Measurements from ENCODE around the gene ACVR2B. TPM values are rescaled to one million over a fixed set of nuclear protein-coding genes. Genes with fewer than 3 reads are reported as not detected.

The ACVR2B gene
- total and polyA plus RNA-seq, 2 experiments from 2014 or later: 27.9 to 98.7 TPM

DNA sequence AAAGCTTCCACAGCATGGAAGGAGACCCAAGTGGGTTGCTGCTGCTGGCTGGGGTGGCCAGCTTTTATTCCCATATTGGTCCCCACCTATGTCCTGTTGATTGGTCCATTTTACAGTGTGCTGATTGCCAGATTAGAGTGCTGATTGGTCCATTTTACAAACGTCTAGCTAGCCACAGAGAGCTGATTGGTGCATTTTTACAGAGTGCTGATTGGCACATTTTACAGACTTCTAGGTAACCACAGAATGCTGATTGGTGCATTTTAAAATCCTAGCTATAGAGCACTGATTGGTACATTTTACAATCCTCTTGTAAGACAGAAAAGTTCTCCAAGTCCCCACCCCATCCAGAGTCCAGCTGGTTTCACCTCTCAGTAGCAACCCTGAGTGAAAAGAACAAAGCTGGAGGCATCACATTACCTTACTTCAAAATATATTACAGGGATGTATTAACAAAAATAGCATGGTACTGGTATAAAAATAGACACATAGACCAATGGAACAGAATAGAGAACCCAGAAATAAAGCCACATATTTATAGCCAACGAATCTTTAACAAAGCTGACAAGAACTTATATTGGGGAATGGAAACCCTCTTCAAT lies 7.5 kb upstream of the ACVR2B start (continued):
- TF ChIP-seq ZNF114 (CRISPR knock-in tag; IDR thresholded peaks at IDR 0.05): no peak
- no peak for TF ChIP-seq ETS1 (IDR thresholded peaks at IDR 0.05)
- TF ChIP-seq EZH2 (IDR thresholded peaks at IDR 0.05; ENCODE audit: low read depth, unreplicated experiment): no peak

- no peak for ATAC-seq
- no peak overlapping the region for H3K4me2 ChIP-seq
- Mint-ChIP-seq H3K27ac (no peak overlapping the region), H3K36me3 (ENCODE audit: low read depth) (peaks cover 12% of the 10 kb centered on the region), H3K27me3 (ENCODE audit: insufficient read depth, low read depth, poor library complexity) (peaks cover 7% of the 10 kb centered on the region), H3K9me3 (peaks cover 11% of the 10 kb centered on the region), H3K4me3 (no peak overlapping the region), H3K4me1 (0 out of 3 replicates have a peak, but pooled peaks cover 3% of the 10 kb centered on the region)
- no peak overlapping the region for H3K27ac ChIP-seq (ENCODE audit: low read depth)
- no peaks in the 10 kb centered on the region for H3K79me2 ChIP-seq (replicated peaks; ENCODE audit: insufficient read depth)
- no peak for DNase-seq (ENCODE audit: low spot score)
- no peaks in the 10 kb centered on the region for H3K9me2 ChIP-seq (ENCODE audit: insufficient read depth)
- H3K4me3 ChIP-seq: no peak overlapping the region
- no peak overlapping the region for H2AFZ ChIP-seq
- H3K36me3 ChIP-seq (ENCODE audit: insufficient read depth): no peaks in the 10 kb centered on the region
- no peaks in the 10 kb centered on the region; the same call in 1 of the 2 replicates for H4K20me1 ChIP-seq (replicated peaks; ENCODE audit: insufficient read depth)
- H3F3A ChIP-seq (replicated peaks; ENCODE audit: low read depth): no peaks in the 10 kb centered on the region
- no peaks in the 10 kb centered on the region for H3K27me3 ChIP-seq (ENCODE audit: insufficient read depth)
- no peaks in the 10 kb centered on the region for H3K4me1 ChIP-seq (ENCODE audit: insufficient read depth)
- TF ChIP-seq REST (IDR thresholded peaks at IDR 0.05; ENCODE audit: unreplicated experiment): no peak
- TF ChIP-seq EZH2 (IDR thresholded peaks at IDR 0.05; ENCODE audit: low read depth, unreplicated experiment): no peak
- TF ChIP-seq, protein P1, sequence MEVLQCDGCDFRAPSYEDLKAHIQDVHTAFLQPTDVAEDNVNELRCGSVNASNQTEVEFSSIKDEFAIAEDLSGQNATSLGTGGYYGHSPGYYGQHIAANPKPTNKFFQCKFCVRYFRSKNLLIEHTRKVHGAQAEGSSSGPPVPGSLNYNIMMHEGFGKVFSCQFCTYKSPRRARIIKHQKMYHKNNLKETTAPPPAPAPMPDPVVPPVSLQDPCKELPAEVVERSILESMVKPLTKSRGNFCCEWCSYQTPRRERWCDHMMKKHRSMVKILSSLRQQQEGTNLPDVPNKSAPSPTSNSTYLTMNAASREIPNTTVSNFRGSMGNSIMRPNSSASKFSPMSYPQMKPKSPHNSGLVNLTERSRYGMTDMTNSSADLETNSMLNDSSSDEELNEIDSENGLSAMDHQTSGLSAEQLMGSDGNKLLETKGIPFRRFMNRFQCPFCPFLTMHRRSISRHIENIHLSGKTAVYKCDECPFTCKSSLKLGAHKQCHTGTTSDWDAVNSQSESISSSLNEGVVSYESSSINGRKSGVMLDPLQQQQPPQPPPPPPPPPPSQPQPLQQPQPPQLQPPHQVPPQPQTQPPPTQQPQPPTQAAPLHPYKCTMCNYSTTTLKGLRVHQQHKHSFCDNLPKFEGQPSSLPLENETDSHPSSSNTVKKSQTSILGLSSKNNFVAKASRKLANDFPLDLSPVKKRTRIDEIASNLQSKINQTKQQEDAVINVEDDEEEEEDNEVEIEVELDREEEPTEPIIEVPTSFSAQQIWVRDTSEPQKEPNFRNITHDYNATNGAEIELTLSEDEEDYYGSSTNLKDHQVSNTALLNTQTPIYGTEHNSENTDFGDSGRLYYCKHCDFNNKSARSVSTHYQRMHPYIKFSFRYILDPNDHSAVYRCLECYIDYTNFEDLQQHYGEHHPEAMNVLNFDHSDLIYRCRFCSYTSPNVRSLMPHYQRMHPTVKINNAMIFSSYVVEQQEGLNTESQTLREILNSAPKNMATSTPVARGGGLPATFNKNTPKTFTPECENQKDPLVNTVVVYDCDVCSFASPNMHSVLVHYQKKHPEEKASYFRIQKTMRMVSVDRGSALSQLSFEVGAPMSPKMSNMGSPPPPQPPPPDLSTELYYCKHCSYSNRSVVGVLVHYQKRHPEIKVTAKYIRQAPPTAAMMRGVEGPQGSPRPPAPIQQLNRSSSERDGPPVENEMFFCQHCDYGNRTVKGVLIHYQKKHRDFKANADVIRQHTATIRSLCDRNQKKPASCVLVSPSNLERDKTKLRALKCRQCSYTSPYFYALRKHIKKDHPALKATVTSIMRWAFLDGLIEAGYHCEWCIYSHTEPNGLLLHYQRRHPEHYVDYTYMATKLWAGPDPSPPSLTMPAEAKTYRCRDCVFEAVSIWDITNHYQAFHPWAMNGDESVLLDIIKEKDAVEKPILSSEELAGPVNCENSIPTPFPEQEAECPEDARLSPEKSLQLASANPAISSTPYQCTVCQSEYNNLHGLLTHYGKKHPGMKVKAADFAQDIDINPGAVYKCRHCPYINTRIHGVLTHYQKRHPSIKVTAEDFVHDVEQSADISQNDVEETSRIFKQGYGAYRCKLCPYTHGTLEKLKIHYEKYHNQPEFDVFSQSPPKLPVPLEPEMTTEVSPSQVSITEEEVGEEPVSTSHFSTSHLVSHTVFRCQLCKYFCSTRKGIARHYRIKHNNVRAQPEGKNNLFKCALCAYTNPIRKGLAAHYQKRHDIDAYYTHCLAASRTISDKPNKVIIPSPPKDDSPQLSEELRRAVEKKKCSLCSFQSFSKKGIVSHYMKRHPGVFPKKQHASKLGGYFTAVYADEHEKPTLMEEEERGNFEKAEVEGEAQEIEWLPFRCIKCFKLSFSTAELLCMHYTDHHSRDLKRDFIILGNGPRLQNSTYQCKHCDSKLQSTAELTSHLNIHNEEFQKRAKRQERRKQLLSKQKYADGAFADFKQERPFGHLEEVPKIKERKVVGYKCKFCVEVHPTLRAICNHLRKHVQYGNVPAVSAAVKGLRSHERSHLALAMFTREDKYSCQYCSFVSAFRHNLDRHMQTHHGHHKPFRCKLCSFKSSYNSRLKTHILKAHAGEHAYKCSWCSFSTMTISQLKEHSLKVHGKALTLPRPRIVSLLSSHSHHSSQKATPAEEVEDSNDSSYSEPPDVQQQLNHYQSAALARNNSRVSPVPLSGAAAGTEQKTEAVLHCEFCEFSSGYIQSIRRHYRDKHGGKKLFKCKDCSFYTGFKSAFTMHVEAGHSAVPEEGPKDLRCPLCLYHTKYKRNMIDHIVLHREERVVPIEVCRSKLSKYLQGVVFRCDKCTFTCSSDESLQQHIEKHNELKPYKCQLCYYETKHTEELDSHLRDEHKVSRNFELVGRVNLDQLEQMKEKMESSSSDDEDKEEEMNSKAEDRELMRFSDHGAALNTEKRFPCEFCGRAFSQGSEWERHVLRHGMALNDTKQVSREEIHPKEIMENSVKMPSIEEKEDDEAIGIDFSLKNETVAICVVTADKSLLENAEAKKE (CRISPR knock-in tag; IDR thresholded peaks at IDR 0.05): no peak
- TF ChIP-seq JUNB (IDR thresholded peaks at IDR 0.05; ENCODE audit: unreplicated experiment): no peak
- no peak for TF ChIP-seq NANOG (IDR thresholded peaks at IDR 0.05; ENCODE audit: borderline replicate concordance)
- TF ChIP-seq ZNF331 (CRISPR knock-in tag; IDR thresholded peaks at IDR 0.05; ENCODE audit: low read depth): no peak
- no peak for TF ChIP-seq ETS1 (IDR thresholded peaks at IDR 0.05)
- TF ChIP-seq STAT1 (IDR thresholded peaks at IDR 0.05; ENCODE audit: unreplicated experiment): no peak
- no peak for TF ChIP-seq EZH2phosphoT487 (IDR thresholded peaks at IDR 0.05; ENCODE audit: unreplicated experiment)
- no peak for TF ChIP-seq ZNF114 (CRISPR knock-in tag; IDR thresholded peaks at IDR 0.05)
These were observed 6.9 kb upstream of the ACVR2B start for GRCh38 chr3:38446812-38447211.
